Lower leg skin (tissue), 4 donors: ENCODE data around the gene ATP6V0D1. TPM values are rescaled to one million over a fixed set of nuclear protein-coding genes. Genes with fewer than 3 reads are reported as not detected.

ENCODE experiments used
- DNase-seq, 2 donors: peaks; one replicate each; pipeline ENCODE4 v3.0.0-alpha.2; 2019; ENCODE audit warnings: low spot score in 2 of 2
- H3K4me3 ChIP-seq: fragments of 200-600 bp; sonication (generic); 2 replicates; pipeline ENCODE4 v1.5.1; 2017; ENCODE audit warnings: mild to moderate bottlenecking, low read depth; ENCODE audit not compliant: poor library complexity, severe bottlenecking
- POLR2A ChIP-seq, 2 donors: fragments of 450-650 bp; IDR thresholded peaks; one replicate each; pipeline ENCODE4 v1.6.1; 2016 to 2017; ENCODE audit warnings: antibody characterized with exemption in 2 of 2, mild to moderate bottlenecking in 1 of 2, moderate library complexity in 1 of 2
- WGBS, 2 donors: methylation state at CpG; one replicate each; pipeline ENCODE4 v1.1.5; 2018; 5-methylcytosine and 5-hydroxymethylcytosine counted together
- intact Hi-C: fragments of 100-400 bp; cut with DNase I; formaldehyde crosslinking; loops from one replicate; pipeline ENCODE4 v1.15.0; 2023; ENCODE audit warnings: low total_unique reads
- total RNA-seq, 4 donors: library from RNA; depleted of rRNA; stranded (reverse); fragments of >200 nt; gene quantifications; one replicate each; pipeline ENCODE4 v1.1.0, GENCODE V29; 2016
- TF ChIP-seq, protein P1 (sequence below), 3 donors: fragments of 450-650 bp; IDR thresholded peaks; one replicate each; pipeline ENCODE4 v1.5.1; 2016; ENCODE audit warnings: antibody characterized with exemption in 3 of 3, mild to moderate bottlenecking in 3 of 3, moderate library complexity in 2 of 3

Gene ATP6V0D1
- total RNA-seq, 4 donors from 2014 or later, result 114 to 141 (median 131) TPM

DNA sequence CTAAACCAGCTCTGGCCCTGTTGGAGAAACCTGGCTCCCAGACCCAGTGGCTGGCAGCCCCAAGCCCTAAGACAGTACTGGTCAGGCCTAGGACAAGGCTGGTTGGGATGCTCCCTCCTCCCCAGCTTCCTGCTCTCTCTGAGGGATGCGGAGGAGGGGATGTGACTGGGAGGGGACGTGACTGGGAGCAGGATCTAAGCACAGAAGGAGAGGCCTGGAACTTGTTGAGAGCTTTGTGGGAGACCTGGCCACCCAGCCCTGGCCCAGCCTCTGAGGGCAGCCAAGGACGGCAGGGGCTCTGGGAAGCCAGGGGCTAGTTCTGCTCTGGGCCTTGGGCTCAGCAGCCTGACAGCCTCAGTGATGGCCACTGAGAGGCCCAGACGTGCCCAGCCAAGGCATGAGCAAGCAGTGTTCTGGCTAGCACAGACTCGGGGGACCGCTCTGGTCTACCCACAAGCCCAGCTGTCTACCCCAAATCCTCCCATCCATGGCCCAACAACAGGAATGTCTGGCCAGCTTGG lies 22.8 kb downstream of the ATP6V0D1 start:
- TF ChIP-seq, protein P1, sequence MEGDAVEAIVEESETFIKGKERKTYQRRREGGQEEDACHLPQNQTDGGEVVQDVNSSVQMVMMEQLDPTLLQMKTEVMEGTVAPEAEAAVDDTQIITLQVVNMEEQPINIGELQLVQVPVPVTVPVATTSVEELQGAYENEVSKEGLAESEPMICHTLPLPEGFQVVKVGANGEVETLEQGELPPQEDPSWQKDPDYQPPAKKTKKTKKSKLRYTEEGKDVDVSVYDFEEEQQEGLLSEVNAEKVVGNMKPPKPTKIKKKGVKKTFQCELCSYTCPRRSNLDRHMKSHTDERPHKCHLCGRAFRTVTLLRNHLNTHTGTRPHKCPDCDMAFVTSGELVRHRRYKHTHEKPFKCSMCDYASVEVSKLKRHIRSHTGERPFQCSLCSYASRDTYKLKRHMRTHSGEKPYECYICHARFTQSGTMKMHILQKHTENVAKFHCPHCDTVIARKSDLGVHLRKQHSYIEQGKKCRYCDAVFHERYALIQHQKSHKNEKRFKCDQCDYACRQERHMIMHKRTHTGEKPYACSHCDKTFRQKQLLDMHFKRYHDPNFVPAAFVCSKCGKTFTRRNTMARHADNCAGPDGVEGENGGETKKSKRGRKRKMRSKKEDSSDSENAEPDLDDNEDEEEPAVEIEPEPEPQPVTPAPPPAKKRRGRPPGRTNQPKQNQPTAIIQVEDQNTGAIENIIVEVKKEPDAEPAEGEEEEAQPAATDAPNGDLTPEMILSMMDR (IDR thresholded peaks at IDR 0.05), result no peak
- no peak for TF ChIP-seq POLR2A (IDR thresholded peaks at IDR 0.05)
- 60 to 71% methylated on average over 5 to 6 of the region's 6 CpGs for WGBS, 2 donors
- intact Hi-C loops, result no loop called here
- H3K4me3 ChIP-seq, result no peak overlapping the region
- no peak for DNase-seq

DNA sequence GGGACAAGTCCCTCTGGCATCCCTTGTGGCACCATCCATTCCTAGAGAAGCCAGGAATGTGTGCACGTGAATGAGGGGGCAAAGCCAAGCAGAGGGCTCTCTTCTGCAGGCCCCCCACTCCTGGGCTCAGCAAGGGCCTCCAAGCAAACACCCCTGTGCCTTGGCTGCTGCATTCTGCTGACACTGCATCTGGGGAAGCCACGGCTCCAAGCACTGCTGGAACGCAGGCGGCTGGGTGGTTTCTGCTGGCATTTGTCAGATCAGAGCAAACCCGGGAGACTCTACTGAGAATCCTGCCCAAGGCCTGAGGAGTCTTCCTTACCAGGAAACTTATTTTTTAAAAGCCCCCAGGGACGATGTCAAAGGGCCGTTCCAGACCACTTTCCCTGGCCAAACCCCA lies 23.3 kb downstream of the ATP6V0D1 start:
- no peak for TF ChIP-seq POLR2A (IDR thresholded peaks at IDR 0.05)
- no peak for DNase-seq
- intact Hi-C loops, result no loop called here
- no peak overlapping the region for H3K4me3 ChIP-seq
- 23 to 42% methylated on average over 7 of the region's 7 CpGs for WGBS, 2 donors

DNA sequence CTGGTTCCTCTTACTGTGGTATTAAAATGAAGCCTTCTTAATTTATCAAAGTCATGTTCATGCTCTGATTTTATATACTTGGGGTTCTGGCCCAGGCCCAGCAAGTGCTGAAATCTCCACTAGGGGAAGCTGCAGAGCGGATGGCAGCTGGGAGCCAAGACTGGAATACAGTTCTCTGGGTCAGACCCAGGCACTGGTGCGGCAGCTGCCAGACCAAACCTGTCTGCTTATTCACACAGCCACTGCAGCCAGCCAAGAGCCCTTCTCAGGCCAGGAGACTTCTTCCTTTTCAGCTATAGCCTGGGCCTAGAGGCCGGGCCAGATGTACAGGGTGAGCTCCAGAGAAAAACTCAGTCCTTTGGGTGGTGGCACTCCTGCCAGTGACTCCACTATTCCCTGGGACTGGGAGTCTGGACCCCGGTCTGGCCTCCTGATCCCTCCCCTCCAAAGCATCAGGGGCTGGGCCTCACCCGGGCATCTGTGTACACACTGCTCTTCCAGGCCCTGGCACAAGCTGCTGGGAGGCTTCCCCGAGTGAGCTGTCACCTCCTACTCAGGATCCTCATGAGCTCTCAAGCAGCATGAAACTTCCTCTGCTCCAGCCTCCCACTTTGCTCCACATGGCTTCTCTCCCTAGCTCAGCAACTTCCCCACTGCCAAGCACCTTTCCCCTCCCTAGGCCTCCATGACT lies 24.4 kb downstream of the ATP6V0D1 start:
- no peak for DNase-seq
- intact Hi-C loops, result no loop called here
- TF ChIP-seq, protein P1 (IDR thresholded peaks at IDR 0.05), result no peak
- TF ChIP-seq POLR2A (IDR thresholded peaks at IDR 0.05), result no peak
- H3K4me3 ChIP-seq, result no peak overlapping the region
- 25 to 39% methylated on average over 6 of the region's 6 CpGs for WGBS, 2 donors

DNA sequence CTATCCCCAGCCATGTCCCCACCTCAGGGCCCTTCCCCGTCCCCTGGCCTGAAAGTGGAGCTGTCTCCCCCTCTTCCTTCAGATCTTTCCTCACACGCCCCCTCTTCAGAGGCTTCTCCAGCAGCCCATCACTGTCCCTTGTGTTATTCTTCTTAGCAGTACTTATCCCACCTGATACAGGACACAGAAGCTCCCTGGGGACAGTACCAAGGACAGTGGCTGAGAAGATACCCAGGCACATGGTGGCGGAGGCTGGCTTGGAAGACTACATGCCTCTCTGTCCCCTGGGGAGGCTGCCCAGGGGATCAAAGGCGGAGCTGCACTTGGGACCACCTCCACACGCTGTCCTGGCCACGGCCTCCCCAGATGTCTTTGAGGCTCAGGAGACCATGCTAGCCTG lies 26.1 kb downstream of the ATP6V0D1 start:
- DNase-seq, result no peak
- intact Hi-C loops, result no loop called here
- no peak overlapping the region for H3K4me3 ChIP-seq
- WGBS, 2 donors, result 92 to 96% methylated on average over 6 of the region's 6 CpGs
- no peak for TF ChIP-seq POLR2A (IDR thresholded peaks at IDR 0.05)
- TF ChIP-seq, protein P1 (IDR thresholded peaks at IDR 0.05), result no peak

DNA sequence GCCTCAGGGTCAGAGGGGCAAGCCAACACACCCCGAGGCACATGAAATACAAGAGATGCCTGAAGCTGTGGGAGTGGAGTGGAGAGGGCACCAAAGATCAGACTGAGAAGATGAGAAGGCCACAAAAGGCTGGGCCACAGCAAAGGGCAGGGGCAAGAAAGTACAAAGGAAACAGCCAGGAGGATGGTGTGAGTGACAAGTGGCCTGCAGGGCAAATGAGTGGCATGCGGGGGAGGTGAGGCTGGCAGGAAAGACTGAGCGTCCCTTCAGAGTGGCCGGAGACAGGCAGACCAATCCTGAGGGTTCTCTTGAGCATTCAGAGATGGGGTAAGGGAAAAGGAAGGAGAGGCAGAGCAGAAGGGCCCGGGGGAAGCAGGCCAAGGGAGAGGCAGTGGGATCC lies 26.9 kb downstream of the ATP6V0D1 start:
- TF ChIP-seq, protein P1 (IDR thresholded peaks at IDR 0.05), result no peak
- TF ChIP-seq POLR2A (IDR thresholded peaks at IDR 0.05), result no peak
- intact Hi-C loops, result no loop called here
- no peak for DNase-seq
- H3K4me3 ChIP-seq, result no peak overlapping the region
- whole genome bisulfite sequencing, 2 donors, result 80 to 85% methylated on average over 5 of the region's 5 CpGs

DNA sequence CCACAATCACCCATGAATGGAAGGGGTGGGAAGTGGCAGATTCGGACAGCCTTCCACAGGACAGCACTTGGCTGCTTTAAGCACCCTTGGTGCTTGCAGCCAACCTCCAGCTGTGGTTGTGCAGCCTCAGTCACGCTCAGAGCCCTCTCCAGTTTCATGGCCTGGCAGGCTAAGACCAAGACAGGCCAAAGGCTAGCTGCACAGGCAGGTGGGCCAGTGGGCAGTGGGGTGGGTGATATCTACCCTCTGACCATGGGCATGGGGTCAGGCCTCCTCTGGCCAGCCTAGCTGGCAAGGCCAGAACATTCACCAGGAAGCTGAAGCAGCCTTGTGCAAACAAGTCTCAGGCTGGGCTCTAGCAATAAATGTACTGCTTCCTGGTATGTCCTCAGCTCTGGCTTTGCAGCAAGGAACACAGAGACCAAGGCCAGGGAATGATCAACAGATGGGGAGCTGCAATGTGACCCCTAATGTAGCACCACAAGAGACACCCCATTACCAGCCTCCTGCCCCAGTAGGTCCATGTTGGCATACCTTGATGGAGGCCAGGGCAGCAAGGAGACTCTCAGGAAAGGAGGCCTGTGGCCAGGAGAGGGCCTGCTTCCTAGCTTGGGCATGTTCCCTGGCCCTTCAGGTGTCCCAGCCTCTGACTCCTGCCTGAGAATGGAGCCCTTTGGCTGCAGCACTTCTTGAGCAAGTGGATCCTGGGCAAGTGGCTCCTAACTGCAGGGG lies 29.1 kb downstream of the ATP6V0D1 start:
- no peak for DNase-seq
- no peak for TF ChIP-seq POLR2A (IDR thresholded peaks at IDR 0.05)
- TF ChIP-seq, protein P1 (IDR thresholded peaks at IDR 0.05), result no peak
- no peak overlapping the region for H3K4me3 ChIP-seq
- WGBS, 2 donors, result 55 to 68% methylated on average over 2 of the region's 2 CpGs
- intact Hi-C loops, result no loop called here
